Measurements from ENCODE around the gene FAM83C. TPM values are rescaled to one million over a fixed set of nuclear protein-coding genes. Genes with fewer than 3 reads are reported as not detected.

FAM83C gene
- total and polyA plus RNA-seq, 9 of the 15 experiments (the other 6 are each of a cell fraction or from before 2014, with no cell fraction given), result not detected

DNA sequence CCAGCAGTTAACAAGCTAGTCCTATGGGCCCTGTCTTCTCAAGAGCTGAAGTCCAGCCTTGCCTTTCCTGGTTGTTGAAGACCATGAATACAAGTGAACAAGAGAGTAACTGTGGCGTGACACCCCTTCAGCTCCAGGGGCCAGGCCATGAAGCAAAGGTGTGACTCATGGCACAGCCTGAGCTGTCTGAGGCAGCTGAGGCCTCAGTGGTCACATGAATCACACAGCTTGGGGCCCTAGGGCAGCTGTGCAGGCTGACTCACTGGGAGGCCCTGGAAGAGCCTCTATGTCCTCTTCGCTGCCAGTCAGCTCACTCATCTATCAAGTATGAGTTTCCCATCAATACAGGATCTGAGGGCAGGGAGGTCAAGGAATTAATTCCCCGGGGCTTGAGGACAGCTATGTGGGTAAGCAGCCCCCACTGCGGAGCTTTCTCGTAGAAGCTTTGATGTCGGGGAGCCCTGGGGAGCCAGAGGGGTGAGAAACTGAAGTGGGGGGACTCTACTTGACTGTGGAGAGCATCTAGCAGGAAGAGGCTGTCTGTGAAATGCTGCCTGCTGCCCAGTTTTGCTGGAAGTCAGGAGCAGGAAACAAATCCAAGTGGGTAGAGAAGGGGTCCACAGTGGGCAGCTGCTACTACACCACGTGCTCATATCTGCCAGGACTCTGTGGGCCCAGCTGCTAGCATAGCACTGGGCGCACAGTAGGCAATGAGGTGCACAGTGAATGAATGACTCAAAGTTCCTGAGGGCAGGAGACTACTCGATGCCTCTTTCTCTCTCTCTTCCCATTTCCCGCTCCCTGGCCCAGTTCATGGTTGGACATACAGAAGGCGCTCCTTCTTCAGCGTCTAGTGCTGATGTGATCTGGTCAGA lies 13.7 kb upstream of the FAM83C start (continued):
- TF ChIP-seq, protein P1, sequence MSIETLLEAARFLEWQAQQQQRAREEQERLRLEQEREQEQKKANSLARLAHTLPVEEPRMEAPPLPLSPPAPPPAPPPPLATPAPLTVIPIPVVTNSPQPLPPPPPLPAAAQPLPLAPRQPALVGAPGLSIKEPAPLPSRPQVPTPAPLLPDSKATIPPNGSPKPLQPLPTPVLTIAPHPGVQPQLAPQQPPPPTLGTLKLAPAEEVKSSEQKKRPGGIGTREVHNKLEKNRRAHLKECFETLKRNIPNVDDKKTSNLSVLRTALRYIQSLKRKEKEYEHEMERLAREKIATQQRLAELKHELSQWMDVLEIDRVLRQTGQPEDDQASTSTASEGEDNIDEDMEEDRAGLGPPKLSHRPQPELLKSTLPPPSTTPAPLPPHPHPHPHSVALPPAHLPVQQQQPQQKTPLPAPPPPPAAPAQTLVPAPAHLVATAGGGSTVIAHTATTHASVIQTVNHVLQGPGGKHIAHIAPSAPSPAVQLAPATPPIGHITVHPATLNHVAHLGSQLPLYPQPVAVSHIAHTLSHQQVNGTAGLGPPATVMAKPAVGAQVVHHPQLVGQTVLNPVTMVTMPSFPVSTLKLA (conservative IDR thresholded peaks at IDR 0.05), result 0 out of 4 replicates have a peak, but pooled peaks of 1 of the 2 experiments have one; percentile 22
- TF ChIP-seq ZNF253 (CRISPR knock-in tag; conservative IDR thresholded peaks at IDR 0.05) (no peak), L3MBTL2 (IDR thresholded peaks at IDR 0.05) (peak; percentile 80; the same call in 1 of the 2 replicates), TOE1 (IDR thresholded peaks at IDR 0.05; ENCODE audit: borderline replicate concordance) (peak; percentile 62), TOE1 (CRISPR knock-in tag; IDR thresholded peaks at IDR 0.05; ENCODE audit: borderline replicate concordance, low read depth) (no peak), ZNF668 (CRISPR knock-in tag; IDR thresholded peaks at IDR 0.05) (no peak), GABPA (tag; conservative IDR thresholded peaks at IDR 0.05; ENCODE audit: low read depth) (no peak), WHSC1 (IDR thresholded peaks at IDR 0.05; ENCODE audit: low read length) (no peak), ZNF707 (CRISPR knock-in tag; conservative IDR thresholded peaks at IDR 0.05) (no peak), SMARCC2 (IDR thresholded peaks at IDR 0.05; ENCODE audit: low read depth) (no peak), ZNF232 (CRISPR knock-in tag; IDR thresholded peaks at IDR 0.05) (no peak), RCOR1 (IDR thresholded peaks at IDR 0.05; ENCODE audit: borderline replicate concordance in 1 of 2, low read depth in 2 of 2, low read length in 2 of 2) (no peak), LEF1 (IDR thresholded peaks at IDR 0.05) (0 out of 2 replicates have a peak, but pooled peaks have one; percentile 33), RFX7 (CRISPR knock-in tag; IDR thresholded peaks at IDR 0.05) (no peak), ZNF174 (CRISPR knock-in tag; IDR thresholded peaks at IDR 0.05) (no peak), ARNT (IDR thresholded peaks at IDR 0.05) (no peak), ARID2 (IDR thresholded peaks at IDR 0.05) (no peak)
- TF ChIP-seq, protein P2, sequence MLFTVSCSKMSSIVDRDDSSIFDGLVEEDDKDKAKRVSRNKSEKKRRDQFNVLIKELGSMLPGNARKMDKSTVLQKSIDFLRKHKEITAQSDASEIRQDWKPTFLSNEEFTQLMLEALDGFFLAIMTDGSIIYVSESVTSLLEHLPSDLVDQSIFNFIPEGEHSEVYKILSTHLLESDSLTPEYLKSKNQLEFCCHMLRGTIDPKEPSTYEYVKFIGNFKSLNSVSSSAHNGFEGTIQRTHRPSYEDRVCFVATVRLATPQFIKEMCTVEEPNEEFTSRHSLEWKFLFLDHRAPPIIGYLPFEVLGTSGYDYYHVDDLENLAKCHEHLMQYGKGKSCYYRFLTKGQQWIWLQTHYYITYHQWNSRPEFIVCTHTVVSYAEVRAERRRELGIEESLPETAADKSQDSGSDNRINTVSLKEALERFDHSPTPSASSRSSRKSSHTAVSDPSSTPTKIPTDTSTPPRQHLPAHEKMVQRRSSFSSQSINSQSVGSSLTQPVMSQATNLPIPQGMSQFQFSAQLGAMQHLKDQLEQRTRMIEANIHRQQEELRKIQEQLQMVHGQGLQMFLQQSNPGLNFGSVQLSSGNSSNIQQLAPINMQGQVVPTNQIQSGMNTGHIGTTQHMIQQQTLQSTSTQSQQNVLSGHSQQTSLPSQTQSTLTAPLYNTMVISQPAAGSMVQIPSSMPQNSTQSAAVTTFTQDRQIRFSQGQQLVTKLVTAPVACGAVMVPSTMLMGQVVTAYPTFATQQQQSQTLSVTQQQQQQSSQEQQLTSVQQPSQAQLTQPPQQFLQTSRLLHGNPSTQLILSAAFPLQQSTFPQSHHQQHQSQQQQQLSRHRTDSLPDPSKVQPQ (CRISPR knock-in tag; IDR thresholded peaks at IDR 0.05; ENCODE audit: borderline replicate concordance), result no peak
- TF ChIP-seq, protein P3, sequence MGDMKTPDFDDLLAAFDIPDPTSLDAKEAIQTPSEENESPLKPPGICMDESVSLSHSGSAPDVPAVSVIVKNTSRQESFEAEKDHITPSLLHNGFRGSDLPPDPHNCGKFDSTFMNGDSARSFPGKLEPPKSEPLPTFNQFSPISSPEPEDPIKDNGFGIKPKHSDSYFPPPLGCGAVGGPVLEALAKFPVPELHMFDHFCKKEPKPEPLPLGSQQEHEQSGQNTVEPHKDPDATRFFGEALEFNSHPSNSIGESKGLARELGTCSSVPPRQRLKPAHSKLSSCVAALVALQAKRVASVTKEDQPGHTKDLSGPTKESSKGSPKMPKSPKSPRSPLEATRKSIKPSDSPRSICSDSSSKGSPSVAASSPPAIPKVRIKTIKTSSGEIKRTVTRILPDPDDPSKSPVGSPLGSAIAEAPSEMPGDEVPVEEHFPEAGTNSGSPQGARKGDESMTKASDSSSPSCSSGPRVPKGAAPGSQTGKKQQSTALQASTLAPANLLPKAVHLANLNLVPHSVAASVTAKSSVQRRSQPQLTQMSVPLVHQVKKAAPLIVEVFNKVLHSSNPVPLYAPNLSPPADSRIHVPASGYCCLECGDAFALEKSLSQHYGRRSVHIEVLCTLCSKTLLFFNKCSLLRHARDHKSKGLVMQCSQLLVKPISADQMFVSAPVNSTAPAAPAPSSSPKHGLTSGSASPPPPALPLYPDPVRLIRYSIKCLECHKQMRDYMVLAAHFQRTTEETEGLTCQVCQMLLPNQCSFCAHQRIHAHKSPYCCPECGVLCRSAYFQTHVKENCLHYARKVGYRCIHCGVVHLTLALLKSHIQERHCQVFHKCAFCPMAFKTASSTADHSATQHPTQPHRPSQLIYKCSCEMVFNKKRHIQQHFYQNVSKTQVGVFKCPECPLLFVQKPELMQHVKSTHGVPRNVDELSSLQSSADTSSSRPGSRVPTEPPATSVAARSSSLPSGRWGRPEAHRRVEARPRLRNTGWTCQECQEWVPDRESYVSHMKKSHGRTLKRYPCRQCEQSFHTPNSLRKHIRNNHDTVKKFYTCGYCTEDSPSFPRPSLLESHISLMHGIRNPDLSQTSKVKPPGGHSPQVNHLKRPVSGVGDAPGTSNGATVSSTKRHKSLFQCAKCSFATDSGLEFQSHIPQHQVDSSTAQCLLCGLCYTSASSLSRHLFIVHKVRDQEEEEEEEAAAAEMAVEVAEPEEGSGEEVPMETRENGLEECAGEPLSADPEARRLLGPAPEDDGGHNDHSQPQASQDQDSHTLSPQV (IDR thresholded peaks at IDR 0.05), result peak; percentile 90
